Measurements from ENCODE around the gene SERPINB1.
"Not testable (repeated sequence)": the region's sequence is repeated elsewhere in the genome, so short reads cannot be mapped to it uniquely, and the experiment has no call there.

SERPINB1 gene

DNA sequence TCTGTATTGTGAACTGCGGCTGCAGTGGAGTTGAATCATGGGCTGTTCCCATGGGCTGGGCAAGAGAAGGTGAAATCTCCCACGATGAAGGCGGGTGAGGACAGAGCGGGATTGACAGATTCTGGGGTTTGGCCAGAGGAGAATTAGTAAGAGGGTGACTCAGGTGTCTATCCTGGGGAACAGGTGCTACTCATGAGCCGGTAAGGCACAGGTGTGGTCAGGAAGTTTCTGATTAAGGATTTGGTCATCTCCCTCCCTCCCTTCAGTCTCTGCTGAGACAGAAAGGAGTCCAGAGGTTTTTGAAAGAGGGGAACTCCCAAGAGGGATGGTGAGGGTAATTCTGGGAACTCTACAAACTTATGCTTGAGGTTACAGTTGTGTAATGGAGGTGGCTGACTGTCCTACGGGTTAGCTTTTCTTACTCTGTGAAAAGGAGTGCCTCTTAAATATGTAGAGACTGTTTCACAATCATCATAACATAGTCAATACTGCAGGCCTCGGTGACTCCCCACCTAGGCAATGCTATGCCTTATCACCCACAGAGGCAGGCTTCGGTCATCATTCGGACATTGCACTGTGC is 31.5 kb downstream of the SERPINB1 start:
- DNase-seq = no peak

DNA sequence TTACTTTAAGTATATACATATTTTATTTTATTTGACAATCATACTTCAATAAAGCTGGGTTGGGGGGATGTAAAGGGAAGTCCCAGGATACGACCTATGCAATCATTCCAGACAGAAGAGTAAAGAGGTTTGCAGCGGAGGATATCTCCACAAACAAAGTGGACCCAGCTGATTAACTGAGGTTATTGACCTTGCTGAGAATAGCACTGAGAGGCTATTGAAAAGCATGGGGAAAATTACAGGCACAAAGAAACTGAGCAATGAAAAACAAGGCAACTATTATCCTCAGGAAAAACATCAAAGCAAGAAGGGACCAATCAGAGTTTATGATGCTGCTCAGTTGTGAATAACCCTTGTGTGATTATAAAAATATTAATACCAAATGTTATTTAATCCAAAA is 32.6 kb downstream of the SERPINB1 start:
- no peak for DNase-seq

DNA sequence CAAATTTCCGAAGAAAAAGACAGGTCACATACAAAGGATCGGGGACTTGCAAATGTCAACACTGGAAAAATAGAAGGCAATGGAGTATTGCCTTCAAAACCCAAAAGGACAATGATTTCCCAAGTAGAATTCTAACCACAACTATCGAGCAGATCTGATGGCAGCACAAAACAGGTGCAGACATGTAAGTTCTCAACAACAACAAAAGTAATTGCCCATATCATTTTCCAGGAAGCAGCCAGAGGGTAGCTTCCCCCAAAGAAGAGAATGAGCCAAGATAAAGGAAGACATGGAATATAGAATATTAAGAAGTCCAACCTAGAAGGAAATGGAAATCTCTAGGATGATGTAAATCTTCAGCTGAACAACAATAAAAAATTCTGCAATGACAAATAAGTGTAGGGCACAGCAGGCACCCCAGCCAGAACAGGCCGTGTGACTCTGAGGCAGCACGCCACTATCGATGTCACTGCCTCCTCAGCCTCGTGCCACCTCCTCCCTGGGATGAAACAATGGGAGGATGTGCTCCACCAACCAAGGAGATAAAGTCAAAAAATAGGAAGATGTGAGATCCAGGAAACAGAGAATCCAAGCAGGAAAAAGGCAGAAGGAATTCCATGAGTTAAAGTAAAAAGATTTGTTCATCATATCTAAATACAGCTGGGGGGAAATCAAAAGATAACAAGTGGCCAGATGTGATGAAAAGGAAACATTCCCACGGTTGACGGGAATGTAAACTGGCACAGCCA is 34.1 kb downstream of the SERPINB1 start:
- DNase-seq = no peak

DNA sequence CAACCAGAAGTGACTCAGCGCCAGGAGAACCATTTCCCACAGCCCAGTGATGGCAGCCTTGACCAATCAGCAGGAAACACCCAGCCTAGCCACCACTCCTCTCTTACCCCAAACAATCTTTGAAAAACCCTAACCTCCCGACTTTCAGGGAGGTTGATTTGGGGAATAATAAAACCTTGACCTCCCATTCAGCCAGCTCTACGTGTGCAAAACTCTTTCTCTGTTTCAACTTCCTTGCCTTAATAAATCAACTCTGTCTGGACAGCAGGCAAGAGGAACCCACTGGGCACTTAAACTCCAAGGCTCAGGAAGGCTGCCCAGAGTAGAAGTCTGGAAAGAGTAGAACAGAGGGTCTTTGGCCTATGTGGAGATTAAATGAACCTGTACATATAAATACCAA is 35.0 kb downstream of the SERPINB1 start:
- no peak for DNase-seq

DNA sequence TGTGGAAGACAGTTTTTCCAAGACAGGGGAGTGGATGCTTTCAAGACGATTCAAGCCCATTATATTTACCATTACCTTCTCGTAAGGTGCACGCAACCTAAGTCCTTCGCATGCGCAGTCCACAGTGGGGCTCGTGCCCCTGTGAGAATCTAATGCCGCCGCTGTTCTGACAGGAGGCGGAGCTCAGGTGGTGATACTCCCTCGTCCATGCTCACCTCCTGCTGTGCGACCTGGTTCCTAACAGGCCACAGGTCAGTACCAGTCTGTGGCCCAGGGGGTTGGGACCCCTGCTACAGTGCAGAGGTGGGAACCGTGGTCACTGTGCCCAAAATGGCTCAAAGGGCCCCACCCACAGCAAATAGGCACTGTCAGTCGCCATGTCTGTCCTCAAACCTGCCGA is 36.6 kb downstream of the SERPINB1 start:
- no peak for DNase-seq

DNA sequence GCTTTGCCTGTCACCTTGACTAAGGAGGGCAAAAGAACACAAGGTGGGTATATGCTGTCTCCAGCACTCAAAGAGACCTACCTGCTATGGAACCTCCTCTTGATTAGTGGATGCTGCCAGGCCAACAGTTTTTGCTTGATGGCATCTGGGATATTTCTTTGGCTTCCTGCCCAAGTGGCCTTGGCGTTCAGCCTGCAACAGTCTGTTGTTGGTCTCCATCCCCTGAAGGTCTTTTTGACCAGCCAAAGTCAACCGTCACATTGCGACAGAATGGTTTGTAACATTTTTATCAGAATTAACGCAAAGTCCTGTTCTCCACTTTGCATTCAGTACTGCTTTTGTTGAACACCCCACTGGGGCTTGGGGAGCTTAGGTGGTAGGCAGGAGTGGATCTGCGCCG is 37.1 kb downstream of the SERPINB1 start:
- no peak for DNase-seq

DNA sequence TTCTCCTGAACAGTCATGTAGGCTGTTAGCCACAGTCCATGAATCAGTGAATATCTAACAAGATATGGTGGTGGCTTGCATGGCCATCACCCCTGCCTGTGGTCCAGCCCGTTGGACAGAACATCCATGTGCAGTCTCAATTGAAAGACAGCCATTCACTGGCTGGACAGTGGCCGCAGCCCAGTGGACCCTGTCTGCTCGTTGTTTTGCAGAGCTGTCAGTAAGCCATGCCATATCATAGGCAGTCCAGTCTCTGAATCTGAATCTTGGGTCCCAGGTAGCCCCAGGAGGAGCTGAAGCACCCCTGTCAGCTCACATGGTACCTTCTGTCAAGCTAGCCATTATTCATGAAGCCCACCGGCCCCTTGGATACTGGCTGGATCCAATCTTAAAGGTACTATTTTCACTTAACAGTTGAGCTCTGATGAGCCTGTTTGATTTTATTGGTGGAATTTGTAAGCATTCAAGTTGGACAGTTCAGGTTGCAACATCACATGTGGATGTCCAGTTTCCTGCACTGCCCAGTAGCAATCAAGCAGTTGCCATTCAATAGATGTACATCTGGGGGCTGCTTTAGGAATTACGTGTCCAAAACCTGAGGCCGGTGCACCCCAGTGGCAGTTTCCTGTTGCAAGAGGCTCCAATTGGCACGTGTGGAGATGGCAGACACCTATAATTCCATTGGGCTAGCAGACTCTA is 37.8 kb downstream of the SERPINB1 start:
- no peak for DNase-seq

DNA sequence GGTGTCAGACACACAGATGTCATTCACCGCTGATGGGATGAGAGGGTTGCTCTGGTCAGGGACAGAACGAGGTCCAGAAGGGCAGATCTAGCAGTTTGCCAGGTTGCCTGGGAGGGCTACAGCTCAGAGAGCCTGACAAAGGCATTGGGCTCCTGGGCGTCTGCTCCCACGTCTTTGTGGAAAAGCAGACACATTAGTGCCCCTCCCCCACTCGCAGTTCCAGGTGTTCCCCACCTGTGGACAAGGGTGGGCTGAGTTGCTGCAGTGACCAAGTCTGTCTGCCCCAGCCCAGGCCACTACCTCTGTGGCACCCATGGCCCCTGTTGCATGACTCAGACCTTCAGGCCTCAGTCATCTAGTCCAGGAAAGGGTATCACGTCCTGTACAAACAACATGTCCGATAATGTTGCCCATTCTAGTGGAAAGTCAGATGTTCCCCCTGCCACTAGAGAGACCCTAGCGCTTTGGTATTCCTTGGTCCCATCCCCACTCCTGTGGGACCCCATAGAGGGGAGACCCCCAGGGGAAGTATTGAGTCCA is 39.1 kb downstream of the SERPINB1 start:
- DNase-seq = no peak

DNA sequence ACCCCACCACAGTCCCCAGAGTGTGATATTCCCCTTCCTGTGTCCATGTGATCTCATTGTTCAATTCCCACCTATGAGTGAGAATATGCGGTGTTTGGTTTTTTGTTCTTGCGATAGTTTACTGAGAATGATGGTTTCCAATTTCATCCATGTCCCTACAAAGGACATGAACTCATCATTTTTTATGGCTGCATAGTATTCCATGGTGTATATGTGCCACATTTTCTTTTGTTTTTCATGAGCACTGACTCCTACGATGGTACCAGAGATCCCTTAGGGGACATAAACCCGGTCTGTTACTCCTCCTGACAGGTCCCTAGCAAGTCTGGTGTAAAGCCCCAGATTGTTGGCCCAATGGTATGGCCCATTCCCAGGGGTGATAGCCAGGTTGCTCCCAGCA is 40.0 kb downstream of the SERPINB1 start:
- not testable (repeated sequence) for DNase-seq

DNA sequence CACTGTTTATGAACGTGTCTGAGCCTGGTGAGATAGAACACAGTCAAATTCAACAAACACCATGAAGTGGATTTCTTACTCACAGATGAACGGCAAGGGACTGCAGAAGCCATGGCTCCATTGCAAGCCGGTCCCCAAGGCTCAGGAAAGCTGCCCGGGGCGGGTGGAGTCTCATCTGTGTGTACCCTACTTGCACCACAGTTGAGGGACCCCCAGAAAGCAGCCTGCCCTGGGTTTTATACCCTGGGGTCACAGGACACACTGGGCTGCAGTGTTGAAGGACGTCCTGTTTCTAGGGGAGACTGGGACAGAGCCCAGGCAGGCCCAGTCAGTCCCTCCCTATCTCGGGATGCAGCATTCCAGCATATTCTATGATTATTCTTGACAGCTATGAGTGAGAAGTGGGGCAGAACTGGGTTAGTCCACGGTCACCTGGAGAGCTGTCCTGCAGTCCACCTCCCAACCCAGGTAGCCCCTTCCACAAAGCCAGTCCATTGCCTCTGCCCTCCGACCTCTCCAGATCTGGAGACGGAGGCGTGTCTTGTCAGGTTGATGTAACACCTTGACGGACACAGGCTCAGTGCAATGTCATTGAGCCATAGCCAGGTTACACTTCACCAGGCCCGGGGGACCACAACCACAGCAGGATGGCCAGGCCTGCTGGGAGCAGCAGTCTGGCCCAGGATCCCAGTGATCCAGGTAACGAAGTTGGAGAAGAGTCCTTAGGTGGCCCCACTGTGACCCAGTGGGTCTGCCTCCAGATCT is 40.9 kb downstream of the SERPINB1 start:
- DNase-seq = no peak

DNA sequence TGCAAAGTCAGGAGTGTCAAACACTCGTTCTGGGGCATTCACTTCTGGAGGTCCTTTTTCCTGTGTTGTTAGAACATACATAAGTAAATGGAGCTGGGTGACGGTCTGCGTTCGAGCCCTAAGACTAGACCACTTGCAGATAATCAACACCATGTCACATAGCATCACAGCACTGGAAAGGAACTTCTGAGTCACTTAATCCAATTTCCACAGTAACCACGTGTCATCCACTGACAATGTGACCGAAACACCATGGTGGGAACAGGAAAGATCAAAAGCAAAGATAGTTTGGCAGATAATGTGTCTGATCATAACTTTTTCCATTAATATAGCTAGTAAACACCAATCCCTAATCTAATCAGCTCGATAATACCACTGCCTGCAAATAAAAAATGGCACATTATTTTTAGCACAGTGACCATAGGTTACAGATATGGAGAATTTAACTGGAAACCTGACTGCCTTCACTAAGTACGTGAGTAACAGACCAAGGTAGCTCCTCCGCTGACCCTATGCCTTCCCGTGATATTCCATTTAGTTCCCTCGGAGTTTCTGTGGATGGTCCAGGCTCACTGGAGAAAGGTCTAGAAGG is 41.6 kb downstream of the SERPINB1 start:
- DNase-seq = no peak

DNA sequence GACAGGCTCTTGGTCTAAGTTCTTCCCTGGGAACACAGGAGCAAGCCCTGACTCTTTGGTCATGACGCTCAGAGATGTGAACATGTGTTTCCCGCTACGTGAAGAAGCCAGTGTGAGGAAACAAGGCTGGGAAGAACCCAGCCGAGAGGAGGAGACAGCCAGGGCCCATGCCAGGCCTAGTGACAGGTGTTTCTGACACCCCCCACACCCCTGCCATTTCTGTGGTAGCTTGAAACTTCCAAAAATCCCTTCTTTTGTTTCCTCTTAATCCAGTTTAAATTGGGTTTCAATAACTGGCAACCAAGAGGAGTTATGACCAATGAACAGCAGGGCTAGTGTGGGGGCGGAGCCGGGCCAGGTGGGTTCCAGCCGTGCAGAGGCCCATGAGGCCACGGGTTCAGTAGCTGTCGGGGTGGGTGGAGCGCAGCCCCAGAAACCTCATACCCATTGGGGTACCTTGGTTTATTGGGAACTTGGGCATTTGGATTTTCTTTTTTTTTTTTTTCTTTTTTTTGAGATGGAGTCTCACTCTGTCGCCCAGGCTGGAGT is 43.0 kb downstream of the SERPINB1 start:
- no peak for DNase-seq

DNA sequence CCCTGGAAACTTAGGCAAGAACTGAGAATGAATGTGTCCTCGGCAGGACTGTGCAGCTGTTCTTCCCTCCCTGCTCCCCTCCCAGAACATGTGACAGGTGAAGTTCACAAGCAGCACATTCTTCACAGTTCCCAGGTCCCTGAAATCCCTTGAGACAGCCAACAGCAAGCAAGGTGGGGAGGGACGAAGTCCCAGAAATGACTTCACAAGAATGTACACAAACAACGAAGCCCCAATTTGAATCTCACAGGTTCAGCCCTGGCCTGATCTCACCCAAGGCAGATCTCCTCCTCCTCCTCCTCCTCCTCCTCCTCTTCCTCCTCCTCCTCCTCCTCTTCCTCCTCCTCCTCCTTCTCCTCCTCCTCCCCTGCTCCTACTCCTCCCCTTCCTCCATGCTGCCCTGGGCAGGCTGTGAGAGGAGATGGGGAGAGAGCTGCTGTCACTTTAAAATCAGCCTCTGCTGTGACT is 44.1 kb downstream of the SERPINB1 start:
- no peak for DNase-seq

DNA sequence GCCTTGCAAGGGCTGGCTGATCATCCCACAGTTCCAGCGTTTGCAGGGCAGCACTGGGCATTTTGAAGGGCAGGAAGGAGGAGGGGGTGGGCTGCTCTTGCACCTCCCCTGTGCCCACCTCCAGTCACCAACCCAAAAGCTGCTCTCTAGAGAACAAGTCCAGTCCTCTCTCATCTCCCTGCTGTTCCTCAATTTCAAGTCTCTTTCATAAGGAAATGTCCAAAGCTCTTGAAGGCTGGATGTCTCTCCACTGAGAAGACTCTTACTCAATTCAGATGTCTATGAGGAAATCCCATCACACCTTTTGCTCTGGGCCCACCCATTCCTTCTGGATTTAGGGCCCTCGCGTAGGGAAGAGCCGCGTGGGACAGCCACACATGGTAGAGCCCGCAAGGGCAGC is 44.8 kb downstream of the SERPINB1 start:
- DNase-seq = no peak

DNA sequence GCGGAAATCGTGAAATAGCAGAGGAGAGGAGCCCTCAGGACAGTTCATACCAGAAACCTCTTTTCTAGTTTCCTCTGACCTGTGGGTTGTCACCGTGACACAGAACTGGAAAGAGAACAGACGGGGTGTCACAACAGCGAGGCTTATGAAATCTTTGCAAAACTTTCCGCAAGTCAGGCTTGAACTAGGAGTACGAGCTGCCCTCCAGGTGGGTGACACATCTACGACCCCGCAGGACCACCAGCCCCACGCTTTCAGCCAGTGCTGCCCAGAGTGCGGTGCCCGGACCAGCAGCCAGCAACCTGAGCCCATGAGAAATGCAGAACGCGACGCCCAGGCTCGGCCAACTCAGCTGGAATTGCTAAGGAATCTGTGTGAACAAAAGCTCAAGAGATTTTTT is 45.7 kb downstream of the SERPINB1 start:
- no peak for DNase-seq

DNA sequence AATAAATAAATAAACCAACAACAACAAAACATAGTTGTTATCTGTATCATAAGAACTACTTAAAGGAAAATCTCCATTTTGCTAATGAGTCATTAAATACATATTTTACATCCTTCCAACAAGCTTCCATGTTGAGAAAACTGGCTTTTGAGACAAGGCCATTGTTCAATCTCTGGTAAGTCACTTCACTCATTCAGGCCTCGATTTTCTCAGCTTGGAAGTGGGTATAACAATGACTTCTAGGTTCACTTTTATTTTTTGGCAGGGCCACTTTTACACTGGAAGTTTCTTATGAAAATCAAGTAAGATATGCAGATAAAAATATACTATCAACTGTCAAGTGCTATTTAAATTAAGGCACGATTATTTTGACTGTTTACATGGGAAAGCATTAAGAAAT is 46.5 kb downstream of the SERPINB1 start:
- DNase-seq = no peak

DNA sequence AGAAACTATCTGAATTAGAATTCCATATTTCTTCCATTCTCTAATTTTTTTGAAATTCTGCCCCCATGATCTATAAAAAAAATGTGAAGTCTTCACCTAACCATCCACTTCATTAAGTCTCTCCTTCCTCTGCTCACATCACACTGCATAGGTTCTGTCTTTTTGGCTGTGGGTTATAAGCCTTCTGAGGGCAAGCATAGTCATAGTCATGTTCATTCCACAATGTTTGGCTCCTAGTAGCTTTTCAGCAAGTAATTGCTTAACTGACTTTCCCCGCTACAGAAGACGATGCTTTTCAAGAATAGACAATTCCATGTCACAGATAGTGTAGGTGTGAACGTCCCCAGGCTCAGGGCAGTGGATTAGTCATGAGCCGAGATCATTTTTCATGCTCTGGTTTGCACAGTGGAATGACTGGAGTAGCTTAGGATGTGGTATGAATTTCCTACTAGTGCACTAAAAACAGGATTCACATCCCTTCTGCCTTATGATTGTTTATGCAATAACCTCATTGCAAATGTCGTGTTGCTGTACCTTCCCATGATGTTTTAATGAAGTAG is 47.4 kb downstream of the SERPINB1 start:
- no peak for DNase-seq

DNA sequence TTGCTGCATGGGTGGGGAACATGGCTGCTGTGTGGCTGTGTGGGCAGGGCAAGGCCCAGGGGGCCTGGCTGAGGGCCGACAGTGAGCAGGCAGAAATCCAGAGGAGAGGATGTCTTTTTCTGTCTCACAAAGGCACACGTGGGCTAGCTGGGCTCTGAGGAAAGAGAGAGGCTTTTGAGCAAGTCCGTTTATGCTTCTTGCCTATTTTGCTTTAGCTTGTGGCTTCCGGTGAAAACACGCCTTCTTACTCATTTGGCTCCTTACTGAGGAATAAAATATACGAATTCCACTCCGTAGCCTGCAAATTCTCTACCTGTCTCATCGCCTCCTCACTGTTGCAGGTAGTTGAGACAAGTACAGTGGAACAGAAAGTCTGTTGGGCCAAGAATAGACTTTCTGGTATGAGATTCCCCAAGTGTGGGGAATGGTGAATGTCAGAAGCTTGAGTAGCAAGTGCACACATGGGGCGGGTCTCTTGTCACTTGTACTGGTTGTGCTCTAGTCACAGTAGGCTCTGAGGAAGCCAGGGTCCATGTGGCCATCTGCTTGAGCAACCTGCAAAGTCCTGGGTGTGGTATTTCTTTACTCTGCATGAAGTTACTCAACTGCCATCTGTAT is 48.0 kb downstream of the SERPINB1 start:
- no peak for DNase-seq

DNA sequence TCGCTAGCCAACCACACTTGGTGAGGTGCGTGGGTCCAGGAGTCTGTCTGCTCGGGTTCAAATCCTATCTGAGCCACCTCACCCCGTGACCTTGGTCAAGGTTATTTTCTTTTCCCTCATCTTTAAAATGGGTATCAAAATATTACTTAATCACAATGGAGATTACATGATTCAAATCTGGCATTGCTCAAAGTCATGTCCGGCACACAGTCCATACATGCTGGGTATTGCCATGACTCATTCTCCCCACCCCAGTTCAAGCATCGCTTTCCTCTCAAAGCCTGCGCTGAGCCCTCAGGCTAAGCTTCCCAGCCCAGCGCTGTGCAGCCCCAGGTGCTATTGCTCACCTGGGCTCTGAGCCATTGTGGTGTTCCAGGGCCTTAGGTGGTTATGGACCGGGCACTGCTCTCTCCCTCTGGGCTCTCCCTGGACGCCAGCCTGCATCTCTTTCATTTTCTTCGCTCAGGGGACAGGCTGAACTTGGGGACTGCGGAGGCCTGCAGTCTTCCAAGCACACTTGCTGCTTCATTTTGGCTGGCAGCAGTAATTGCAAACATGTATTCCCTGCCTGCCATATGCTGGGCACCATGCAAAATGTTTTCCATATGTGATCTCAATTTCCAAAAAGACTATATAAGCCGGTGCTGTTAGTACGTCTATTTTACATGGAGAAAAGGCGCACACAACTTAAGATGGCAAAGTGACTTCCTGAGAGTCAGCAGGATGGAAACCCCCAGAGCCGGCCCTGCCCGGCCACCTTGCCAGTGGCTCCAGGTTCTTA is 49.1 kb downstream of the SERPINB1 start:
- no peak for DNase-seq

DNA sequence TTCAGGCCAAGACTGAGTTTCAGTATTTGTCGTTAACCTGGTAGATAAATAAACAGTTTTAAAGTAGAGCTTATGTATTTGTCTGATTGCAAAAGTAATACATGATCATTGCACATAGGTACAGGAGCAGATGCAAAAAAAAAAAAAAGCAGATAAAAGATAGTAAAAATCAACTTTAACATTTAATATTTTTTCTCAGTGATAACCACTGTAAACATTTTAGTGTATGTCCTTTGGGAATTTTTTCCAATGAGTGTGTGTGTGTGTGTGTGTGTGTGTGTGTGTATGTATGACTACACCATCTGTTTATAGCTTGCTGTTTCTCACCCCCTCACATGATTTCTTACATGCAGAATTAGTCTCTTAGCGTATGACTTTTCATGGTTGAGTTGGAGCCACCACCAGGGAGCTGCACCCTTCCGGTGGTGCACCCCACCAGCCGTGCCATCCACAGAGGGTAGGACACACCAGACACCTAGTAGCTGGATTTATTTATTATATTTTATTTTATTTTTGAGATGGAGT is 50.2 kb downstream of the SERPINB1 start:
- no peak for DNase-seq
